Thoracic aorta (tissue), 2 donors: Measurements from ENCODE around the gene GSTP1. TPM values are rescaled to one million over a fixed set of nuclear protein-coding genes. Genes with fewer than 3 reads are reported as not detected.
"Not testable (repeated sequence)": the region's sequence is repeated elsewhere in the genome, so short reads cannot be mapped to it uniquely, and the experiment has no call there.

Source experiments
- ATAC-seq: fragments of 150-250 bp; one replicate; pipeline ENCODE4 v1.8.0; 2017; ENCODE audit warnings: low read depth; ENCODE audit not compliant: insufficient number of reproducible peaks, low FRiP score
- DNase-seq: peaks from one replicate; pipeline ENCODE4 v3.0.0-alpha.2; 2020; ENCODE audit warnings: low spot score
- H3K27ac ChIP-seq, 2 donors: fragments of 200-600 bp; sonication (generic); 1 replicate in 1 of 2; 2 replicates in 1 of 2; pipeline ENCODE4 v1.5.1; 2016; ENCODE audit warnings: mild to moderate bottlenecking in 2 of 2, moderate library complexity in 2 of 2
- H3K27me3 ChIP-seq: fragments of 200-600 bp; sonication (generic); replicated peaks from 2 replicates; pipeline ENCODE4 v1.6.0; 2016; ENCODE audit warnings: mild to moderate bottlenecking; ENCODE audit not compliant: insufficient read depth
- H3K36me3 ChIP-seq: fragments of 200-600 bp; sonication (generic); one replicate; pipeline ENCODE4 v1.5.1; 2016
- H3K4me1 ChIP-seq, 2 donors: fragments of 200-600 bp; sonication (generic); 1 replicate in 1 of 2; 2 replicates in 1 of 2; pipeline versions ENCODE4 v1.5.1 to v1.6.0; 2016; ENCODE audit warnings: low read depth in 2 of 2, mild to moderate bottlenecking in 1 of 2; ENCODE audit not compliant: control insufficient read depth in 1 of 2
- H3K4me3 ChIP-seq: fragments of 200-600 bp; sonication (generic); 2 replicates; pipeline ENCODE4 v1.5.1; 2016; ENCODE audit warnings: mild to moderate bottlenecking
- H3K9me3 ChIP-seq: fragments of 200-600 bp; sonication (generic); 2 replicates; pipeline ENCODE4 v1.5.1; 2016
- CTCF ChIP-seq: fragments of 200-600 bp; sonication (generic); IDR thresholded peaks from one replicate; pipeline ENCODE4 v1.5.1; 2019; ENCODE audit warnings: antibody characterized with exemption
- total RNA-seq, 2 donors: library from RNA; depleted of rRNA; stranded (reverse); fragments of >200 nt; gene quantifications; one replicate each; pipeline versions ENCODE4 v1.1.0 to v1.2.3, GENCODE V29; 2016

The GSTP1 gene
- total RNA-seq, 2 donors from 2014 or later = 272 to 744 TPM

GRCh38 chr11:67616431-67617242 lies 33.0 kb downstream of the GSTP1 start:
- no peak overlapping the region for H3K4me3 ChIP-seq
- TF ChIP-seq CTCF = no peak
- no peak for DNase-seq
- H3K27ac ChIP-seq = no peak overlapping the region
- ATAC-seq = no peak
- peaks cover under 1% of the 10 kb centered on the region for H3K36me3 ChIP-seq
- peaks cover 3 to 14% of the 10 kb centered on the region in 2 donors for H3K4me1 ChIP-seq
- H3K9me3 ChIP-seq = no peaks in the 10 kb centered on the region
- H3K27me3 ChIP-seq = no peaks in the 10 kb centered on the region

- DNase-seq = no peak
- Histone ChIP-seq H3K9me3 (no peaks in the 10 kb centered on the region), H3K4me1 (peaks cover 3 to 14% of the 10 kb centered on the region in 2 donors), H3K36me3 (no peaks in the 10 kb centered on the region), H3K27me3 (no peaks in the 10 kb centered on the region), H3K4me3 (no peak overlapping the region), H3K27ac (no peak overlapping the region)
- no peak for ATAC-seq
- TF ChIP-seq CTCF = no peak
Observed at GRCh38 chr11:67617243-67617953, 33.8 kb downstream of the GSTP1 start.

- not testable (repeated sequence) for H3K27ac ChIP-seq, H3K9me3 ChIP-seq, H3K36me3 ChIP-seq, H3K4me1 ChIP-seq, DNase-seq, H3K27me3 ChIP-seq, H3K4me3 ChIP-seq, ATAC-seq
Observed at GRCh38 chr11:67618901-67619659, 35.5 kb downstream of the GSTP1 start.

- H3K27me3 ChIP-seq, ATAC-seq, H3K27ac ChIP-seq, H3K9me3 ChIP-seq, H3K4me3 ChIP-seq, H3K4me1 ChIP-seq, H3K36me3 ChIP-seq, DNase-seq: not testable (repeated sequence)
Observed at GRCh38 chr11:67619683-67620618, 36.3 kb downstream of the GSTP1 start.

- not testable (repeated sequence) for H3K36me3 ChIP-seq, DNase-seq, H3K9me3 ChIP-seq, H3K4me3 ChIP-seq, H3K4me1 ChIP-seq, ATAC-seq, H3K27me3 ChIP-seq, H3K27ac ChIP-seq
Observed at GRCh38 chr11:67620621-67621020, 37.0 kb downstream of the GSTP1 start.

- not testable (repeated sequence) for ATAC-seq, H3K9me3 ChIP-seq, DNase-seq, H3K27ac ChIP-seq, H3K4me1 ChIP-seq, H3K36me3 ChIP-seq, H3K27me3 ChIP-seq, H3K4me3 ChIP-seq
Observed at GRCh38 chr11:67621928-67622327, 38.3 kb downstream of the GSTP1 start.

- H3K36me3 ChIP-seq, DNase-seq, H3K4me3 ChIP-seq, H3K27me3 ChIP-seq, H3K9me3 ChIP-seq, ATAC-seq, H3K4me1 ChIP-seq, H3K27ac ChIP-seq: not testable (repeated sequence)
Observed at GRCh38 chr11:67622905-67623304, 39.3 kb downstream of the GSTP1 start.

- not testable (repeated sequence) for H3K9me3 ChIP-seq, H3K4me3 ChIP-seq, H3K27me3 ChIP-seq, H3K36me3 ChIP-seq, H3K27ac ChIP-seq, DNase-seq, ATAC-seq, H3K4me1 ChIP-seq
Observed at GRCh38 chr11:67623795-67624194, 40.2 kb downstream of the GSTP1 start.

GRCh38 chr11:67626131-67626833 lies 42.7 kb downstream of the GSTP1 start:
- H3K9me3 ChIP-seq, ATAC-seq, H3K27ac ChIP-seq, H3K27me3 ChIP-seq, DNase-seq, H3K4me3 ChIP-seq, H3K36me3 ChIP-seq: not testable (repeated sequence)
- peaks cover 5 to 21% of the 10 kb centered on the region in 2 donors for H3K4me1 ChIP-seq
